HCT116 (cell line): ENCODE results near the gene LHX1. TPM values are rescaled to one million over a fixed set of nuclear protein-coding genes. Genes with fewer than 3 reads are reported as not detected.

Source experiments
- ATAC-seq: fragments of 200-7000 bp; cut with Tn5 transposase; 2 replicates; pipeline ENCODE4 v1.9.1; 2020; ENCODE audit warnings: mild to moderate bottlenecking, moderate library complexity
- BruUV-seq: library from RNA; stranded (reverse); fragments of 400-500 nt; replicated peaks from 2 replicates; lab custom pipeline; 2021; lab: Mats Ljungman, UMichigan
- CTCF ChIA-PET: fragments of 300-600 bp; sonication (Branson Sonifier 250); formaldehyde crosslinking; loops from one replicate; lab custom pipeline; 2021; ENCODE audit warnings: antibody characterized with exemption; lab: Charles Lee
- POLR2A ChIA-PET: fragments of 300-600, 350-600 bp; sonication (Branson Sonifier 250); formaldehyde crosslinking; loops from one replicate; lab custom pipeline; 2021; ENCODE audit warnings: antibody characterized with exemption; lab: Charles Lee
- RAD21 ChIA-PET, 2 experiments: fragments of 300-600 bp; sonication (Branson Sonifier 250); formaldehyde crosslinking; loops; one replicate each; lab custom pipeline; 2023; ENCODE audit warnings: low total read pairs in 2 of 2; ENCODE audit not compliant: uncharacterized antibody in 2 of 2, unreplicated experiment in 2 of 2, low non-redundant PET in 1 of 2; lab: Charles Lee
- DNase-seq: peaks from one replicate; pipeline ENCODE4 v3.0.0-alpha.2; 2010; ENCODE audit warnings: low read depth, low spot score
- H2AFZ ChIP-seq: fragments of 200-600 bp; shearing (Covaris generic), sonication (generic); 2 replicates; pipeline ENCODE4 v1.6.1; 2017; ENCODE audit warnings: low read depth, mixed run types, mixed read lengths, antibody characterized with exemption, low read length; ENCODE audit not compliant: poor library complexity, severe bottlenecking
- H3K27ac ChIP-seq: 2 replicates; pipeline ENCODE4 v1.5.1; 2012; ENCODE audit warnings: low read depth, low read length
- H3K27me3 ChIP-seq: fragments of 200-600 bp; sonication (generic); 2 replicates; pipeline ENCODE4 v1.6.1; 2016; ENCODE audit warnings: mixed run types, low read length, mixed read lengths; ENCODE audit not compliant: insufficient read depth
- H3K36me3 ChIP-seq, 2 experiments: fragments of 200-500 bp in 1 of 2; fragments of 200-600 bp in 1 of 2; sonication (Bioruptor generic) in 1 of 2; sonication (generic) in 1 of 2; 2 replicates each; pipeline versions ENCODE4 v1.5.1 to v1.6.1; 2014 to 2016; ENCODE audit warnings: low read length in 2 of 2, inconsistent platforms in 1 of 2, mixed read lengths in 1 of 2, mixed run types in 1 of 2; ENCODE audit not compliant: insufficient read depth in 2 of 2, control insufficient read depth in 1 of 2
- H3K4me1 ChIP-seq, 2 experiments: fragments of 200-600 bp in 1 of 2; sonication (generic) in 1 of 2; 2 replicates each; pipeline versions ENCODE4 v1.5.1 to v1.6.1; 2012 to 2017; ENCODE audit warnings: low read length in 2 of 2, inconsistent platforms in 1 of 2, mild to moderate bottlenecking in 1 of 2, mixed read lengths in 1 of 2, mixed run types in 1 of 2, moderate library complexity in 1 of 2; ENCODE audit not compliant: insufficient read depth in 2 of 2, control insufficient read depth in 1 of 2
- H3K4me2 ChIP-seq: fragments of 200-600 bp; sonication (generic); 2 replicates; pipeline ENCODE4 v1.6.1; 2017; ENCODE audit warnings: mixed run types, low read length, mixed read lengths
- H3K4me3 ChIP-seq, 2 experiments: fragments of 200-600 bp in 1 of 2; sonication (generic) in 1 of 2; replicated peaks in 1 of 2; 2 replicates each; pipeline ENCODE4 v1.5.1; 2011 to 2016; ENCODE audit warnings: low read length in 2 of 2, control low read depth in 1 of 2, low read depth in 1 of 2, mild to moderate bottlenecking in 1 of 2, mixed read lengths in 1 of 2, mixed run types in 1 of 2
- H3K79me2 ChIP-seq: fragments of 200-600 bp; sonication (generic); 2 replicates; pipeline ENCODE4 v1.6.1; 2017; ENCODE audit warnings: mild to moderate bottlenecking, mixed run types, low read length, moderate library complexity, mixed read lengths; ENCODE audit not compliant: insufficient read depth
- H3K9ac ChIP-seq: fragments of 200-600 bp; sonication (generic); 2 replicates; pipeline ENCODE4 v1.6.1; 2016; ENCODE audit warnings: low read length, mixed read lengths
- H3K9me2 ChIP-seq: fragments of 200-600 bp; sonication (generic), shearing (Covaris generic); 2 replicates; pipeline ENCODE4 v1.6.1; 2017; ENCODE audit warnings: mixed run types, mild to moderate bottlenecking, moderate library complexity; ENCODE audit not compliant: insufficient read depth
- H3K9me3 ChIP-seq, 2 experiments: fragments of 200-500 bp in 1 of 2; fragments of 200-600 bp in 1 of 2; sonication (Bioruptor generic) in 1 of 2; sonication (generic) in 1 of 2; 2 replicates each; pipeline ENCODE4 v1.6.1; 2014 to 2017; ENCODE audit warnings: low read length in 2 of 2, mixed read lengths in 2 of 2, inconsistent platforms in 1 of 2, low read depth in 1 of 2, mild to moderate bottlenecking in 1 of 2, mixed run types in 1 of 2, moderate library complexity in 1 of 2; ENCODE audit not compliant: control insufficient read depth in 1 of 2, insufficient read depth in 1 of 2
- H4K20me1 ChIP-seq: fragments of 200-600 bp; sonication (generic), shearing (Covaris generic); 2 replicates; pipeline ENCODE4 v1.6.1; 2017; ENCODE audit warnings: mixed run types, mild to moderate bottlenecking, moderate library complexity; ENCODE audit not compliant: insufficient read depth
- CBX3 ChIP-seq: IDR thresholded peaks from 2 replicates; pipeline ENCODE4 v1.6.1; 2012; ENCODE audit warnings: low read depth
- CEBPB ChIP-seq: IDR thresholded peaks from 2 replicates; pipeline ENCODE4 v1.6.1; 2012; ENCODE audit warnings: low read depth
- EGR1 ChIP-seq: IDR thresholded peaks from 2 replicates; pipeline ENCODE4 v1.6.1; 2012; ENCODE audit warnings: low read depth
- EZH2 ChIP-seq: fragments of 200-600 bp; sonication (generic); IDR thresholded peaks from 2 replicates; pipeline ENCODE4 v1.6.1; 2017; ENCODE audit warnings: antibody characterized with exemption, mixed run types
- EZH2phosphoT487 ChIP-seq: fragments of 200-600 bp; IDR thresholded peaks from 2 replicates; pipeline ENCODE4 v1.6.1; 2018; ENCODE audit warnings: antibody characterized with exemption, borderline replicate concordance
- FOSL1 ChIP-seq: IDR thresholded peaks from 2 replicates; pipeline ENCODE4 v1.6.1; 2012; ENCODE audit warnings: low read depth
- JUND ChIP-seq: IDR thresholded peaks from 2 replicates; pipeline ENCODE4 v1.6.1; 2012
- POLR2A ChIP-seq: IDR thresholded peaks from 2 replicates; pipeline ENCODE4 v1.7.0; 2011; ENCODE audit warnings: borderline replicate concordance; ENCODE audit not compliant: insufficient read depth, insufficient read length; ENCODE audit errors: extremely low read depth
- POLR2AphosphoS5 ChIP-seq: IDR thresholded peaks from 2 replicates; pipeline ENCODE4 v1.6.1; 2011; ENCODE audit warnings: mild to moderate bottlenecking, low read depth, low read length, moderate library complexity
- RAD21 ChIP-seq: IDR thresholded peaks from 2 replicates; pipeline ENCODE4 v1.6.1; 2012; ENCODE audit warnings: low read depth, mild to moderate bottlenecking
- SIN3A ChIP-seq: IDR thresholded peaks from 2 replicates; pipeline ENCODE4 v1.6.1; 2012; ENCODE audit warnings: low read depth
- SP1 ChIP-seq: IDR thresholded peaks from 2 replicates; pipeline ENCODE4 v1.6.1; 2012; ENCODE audit warnings: low read depth
- YY1 ChIP-seq: IDR thresholded peaks from 2 replicates; pipeline ENCODE4 v1.6.1; 2011; ENCODE audit warnings: low read length, low read depth, moderate library complexity, mild to moderate bottlenecking; ENCODE audit not compliant: insufficient replicate concordance; ENCODE audit errors: extremely low read depth
- ZFX ChIP-seq: fragments of 450-650 bp; IDR thresholded peaks from 2 replicates; pipeline ENCODE4 v1.6.1; 2017
- ZNF274 ChIP-seq: fragments of 200-500 bp; sonication (Bioruptor generic); IDR thresholded peaks from 2 replicates; pipeline ENCODE4 v1.6.1; 2014; ENCODE audit warnings: mild to moderate bottlenecking, low read depth, low read length, inconsistent platforms
- intact Hi-C: fragments of 100-400 bp; cut with micrococcal nuclease; formaldehyde crosslinking; loops from 2 replicates; pipeline ENCODE4 v1.10.0; 2022
- total RNA-seq: library from RNA; stranded (reverse); gene quantifications from one replicate; pipeline ENCODE4 v1.2.1, GENCODE V29; 2021; ENCODE audit not compliant: unreplicated experiment
- TF ChIP-seq, protein P1 (sequence below): IDR thresholded peaks from 2 replicates; pipeline ENCODE4 v1.6.1; 2011; ENCODE audit warnings: mild to moderate bottlenecking, low read length, moderate library complexity; ENCODE audit not compliant: insufficient replicate concordance; ENCODE audit errors: extremely low read depth
- TF ChIP-seq, protein P2 (sequence below): IDR thresholded peaks from 2 replicates; pipeline ENCODE4 v1.6.1; 2012; ENCODE audit warnings: low read depth

LHX1 gene
- total RNA-seq, 1 experiment from 2014 or later = 0.44 TPM

GRCh38 chr17:36910513-36910912 lies 26.8 kb upstream of the LHX1 start:
- Histone ChIP-seq H3K27ac (no peak overlapping the region), H3K27me3 (no peaks in the 10 kb centered on the region), H3K36me3 (no peaks in the 10 kb centered on the region), H3K4me1 (0 out of 4 replicates have a peak, but pooled peaks cover 0 to 2% of the 10 kb centered on the region in 2 experiments), H3K4me2 (no peak overlapping the region), H3K4me3 (no peak overlapping the region), H3K9me2 (no peaks in the 10 kb centered on the region), H4K20me1 (no peaks in the 10 kb centered on the region), H3K79me2 (no peaks in the 10 kb centered on the region), H2AFZ (no peak overlapping the region), H3K9me3 (no peaks in the 10 kb centered on the region), H3K9ac (no peak overlapping the region)
- ChIA-PET CTCF (no interaction called here), POLR2A (interaction anchor here (2.1 kb wide), 1 partner anchor 8 kb away, joined by 5 read pairs; no protein-coding TSS in a partner anchor), RAD21 (no interaction called here)
- ATAC-seq = no peak
- BruUV-seq = no TSS peak
- TF ChIP-seq POLR2A = no peak
- no peak for TF ChIP-seq SP1
- TF ChIP-seq CBX3 = no peak
- TF ChIP-seq EGR1 = no peak
- intact Hi-C loops = no loop called here
- DNase-seq = no peak

DNA sequence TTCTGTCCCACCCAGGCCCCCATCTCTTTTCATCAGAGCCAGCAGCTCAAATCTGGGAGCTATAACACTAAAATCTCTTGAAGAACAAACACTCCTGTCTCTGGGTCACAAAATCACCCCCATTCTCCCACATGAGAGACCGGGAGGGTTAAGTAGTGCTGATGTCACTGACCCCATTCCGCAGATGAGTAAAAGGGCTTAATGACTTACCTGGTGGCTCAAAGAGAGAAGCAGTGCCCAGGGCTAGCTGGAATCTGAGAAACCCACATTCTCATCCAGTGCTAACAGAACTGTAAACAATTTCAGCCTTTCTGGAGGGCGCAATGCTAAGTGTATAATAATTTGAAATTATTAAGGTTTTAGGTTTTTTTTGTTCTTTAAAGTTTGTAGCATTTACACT lies 26.3 kb upstream of the LHX1 start:
- Histone ChIP-seq H3K4me2 (no peak overlapping the region), H2AFZ (no peak overlapping the region), H3K9me2 (no peaks in the 10 kb centered on the region), H3K27ac (no peak overlapping the region), H3K9me3 (no peaks in the 10 kb centered on the region), H3K36me3 (no peaks in the 10 kb centered on the region), H3K4me3 (no peak overlapping the region), H3K79me2 (no peaks in the 10 kb centered on the region), H4K20me1 (no peaks in the 10 kb centered on the region), H3K9ac (no peak overlapping the region), H3K4me1 (0 out of 4 replicates have a peak, but pooled peaks cover 0 to 2% of the 10 kb centered on the region in 2 experiments), H3K27me3 (no peaks in the 10 kb centered on the region)
- no TSS peak for BruUV-seq
- ChIA-PET POLR2A (interaction anchor here (2.1 kb wide), 1 partner anchor 8 kb away, joined by 5 read pairs; no protein-coding TSS in a partner anchor), RAD21 (no interaction called here), CTCF (no interaction called here)
- DNase-seq = no peak
- no peak for ATAC-seq
- intact Hi-C loops = no loop called here
- no peak for TF ChIP-seq CEBPB
- no peak for TF ChIP-seq YY1
- TF ChIP-seq SP1 = no peak
- TF ChIP-seq, protein P1, sequence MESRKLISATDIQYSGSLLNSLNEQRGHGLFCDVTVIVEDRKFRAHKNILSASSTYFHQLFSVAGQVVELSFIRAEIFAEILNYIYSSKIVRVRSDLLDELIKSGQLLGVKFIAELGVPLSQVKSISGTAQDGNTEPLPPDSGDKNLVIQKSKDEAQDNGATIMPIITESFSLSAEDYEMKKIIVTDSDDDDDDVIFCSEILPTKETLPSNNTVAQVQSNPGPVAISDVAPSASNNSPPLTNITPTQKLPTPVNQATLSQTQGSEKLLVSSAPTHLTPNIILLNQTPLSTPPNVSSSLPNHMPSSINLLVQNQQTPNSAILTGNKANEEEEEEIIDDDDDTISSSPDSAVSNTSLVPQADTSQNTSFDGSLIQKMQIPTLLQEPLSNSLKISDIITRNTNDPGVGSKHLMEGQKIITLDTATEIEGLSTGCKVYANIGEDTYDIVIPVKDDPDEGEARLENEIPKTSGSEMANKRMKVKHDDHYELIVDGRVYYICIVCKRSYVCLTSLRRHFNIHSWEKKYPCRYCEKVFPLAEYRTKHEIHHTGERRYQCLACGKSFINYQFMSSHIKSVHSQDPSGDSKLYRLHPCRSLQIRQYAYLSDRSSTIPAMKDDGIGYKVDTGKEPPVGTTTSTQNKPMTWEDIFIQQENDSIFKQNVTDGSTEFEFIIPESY = no peak
- TF ChIP-seq, protein P2, sequence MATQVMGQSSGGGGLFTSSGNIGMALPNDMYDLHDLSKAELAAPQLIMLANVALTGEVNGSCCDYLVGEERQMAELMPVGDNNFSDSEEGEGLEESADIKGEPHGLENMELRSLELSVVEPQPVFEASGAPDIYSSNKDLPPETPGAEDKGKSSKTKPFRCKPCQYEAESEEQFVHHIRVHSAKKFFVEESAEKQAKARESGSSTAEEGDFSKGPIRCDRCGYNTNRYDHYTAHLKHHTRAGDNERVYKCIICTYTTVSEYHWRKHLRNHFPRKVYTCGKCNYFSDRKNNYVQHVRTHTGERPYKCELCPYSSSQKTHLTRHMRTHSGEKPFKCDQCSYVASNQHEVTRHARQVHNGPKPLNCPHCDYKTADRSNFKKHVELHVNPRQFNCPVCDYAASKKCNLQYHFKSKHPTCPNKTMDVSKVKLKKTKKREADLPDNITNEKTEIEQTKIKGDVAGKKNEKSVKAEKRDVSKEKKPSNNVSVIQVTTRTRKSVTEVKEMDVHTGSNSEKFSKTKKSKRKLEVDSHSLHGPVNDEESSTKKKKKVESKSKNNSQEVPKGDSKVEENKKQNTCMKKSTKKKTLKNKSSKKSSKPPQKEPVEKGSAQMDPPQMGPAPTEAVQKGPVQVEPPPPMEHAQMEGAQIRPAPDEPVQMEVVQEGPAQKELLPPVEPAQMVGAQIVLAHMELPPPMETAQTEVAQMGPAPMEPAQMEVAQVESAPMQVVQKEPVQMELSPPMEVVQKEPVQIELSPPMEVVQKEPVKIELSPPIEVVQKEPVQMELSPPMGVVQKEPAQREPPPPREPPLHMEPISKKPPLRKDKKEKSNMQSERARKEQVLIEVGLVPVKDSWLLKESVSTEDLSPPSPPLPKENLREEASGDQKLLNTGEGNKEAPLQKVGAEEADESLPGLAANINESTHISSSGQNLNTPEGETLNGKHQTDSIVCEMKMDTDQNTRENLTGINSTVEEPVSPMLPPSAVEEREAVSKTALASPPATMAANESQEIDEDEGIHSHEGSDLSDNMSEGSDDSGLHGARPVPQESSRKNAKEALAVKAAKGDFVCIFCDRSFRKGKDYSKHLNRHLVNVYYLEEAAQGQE = no peak
- no peak for TF ChIP-seq JUND
- no peak for TF ChIP-seq EZH2phosphoT487
- TF ChIP-seq ZFX = no peak
- no peak for TF ChIP-seq SIN3A
- no peak for TF ChIP-seq EZH2
- no peak for TF ChIP-seq RAD21
- no peak for TF ChIP-seq ZNF274
- no peak for TF ChIP-seq POLR2AphosphoS5
- no peak for TF ChIP-seq FOSL1
- no peak for TF ChIP-seq EGR1
